H9 (cell line): Measurements from ENCODE around the gene HNF4A. TPM values are rescaled to one million over a fixed set of nuclear protein-coding genes. Genes with fewer than 3 reads are reported as not detected.

Experiments used
- DNase-seq: peaks from one replicate; pipeline ENCODE4 v3.0.0-alpha.2; 2017
- H2AFZ ChIP-seq: one replicate; pipeline ENCODE4 v1.6.1; 2013; ENCODE audit warnings: mild to moderate bottlenecking, low read length, control low read depth, moderate library complexity
- H2AK5ac ChIP-seq: 2 replicates; pipeline ENCODE4 v1.6.1; 2013; ENCODE audit warnings: low read length, control low read depth, mixed read lengths; ENCODE audit not compliant: insufficient read length
- H2BK120ac ChIP-seq: one replicate; pipeline ENCODE4 v1.6.1; 2013; ENCODE audit warnings: low read depth, mild to moderate bottlenecking, low read length, control low read depth, inconsistent platforms; ENCODE audit not compliant: poor library complexity, severe bottlenecking
- H2BK12ac ChIP-seq: 2 replicates; pipeline ENCODE4 v1.6.1; 2013; ENCODE audit warnings: low read length, control low read depth, mixed read lengths, low read depth; ENCODE audit not compliant: insufficient read length
- H2BK15ac ChIP-seq: 2 replicates; pipeline ENCODE4 v1.6.1; 2013; ENCODE audit warnings: low read depth, low read length, control low read depth
- H2BK20ac ChIP-seq: one replicate; pipeline ENCODE4 v1.6.1; 2013; ENCODE audit warnings: low read depth, mild to moderate bottlenecking, low read length, control low read depth, inconsistent platforms; ENCODE audit not compliant: poor library complexity, severe bottlenecking
- H2BK5ac ChIP-seq: 2 replicates; pipeline ENCODE4 v1.6.1; 2013; ENCODE audit warnings: low read length, control low read depth, mixed read lengths; ENCODE audit not compliant: insufficient read length
- H3K14ac ChIP-seq: 2 replicates; pipeline ENCODE4 v1.6.1; 2013; ENCODE audit warnings: low read length, control low read depth; ENCODE audit not compliant: insufficient read depth
- H3K18ac ChIP-seq: 2 replicates; pipeline ENCODE4 v1.6.1; 2013; ENCODE audit warnings: low read depth, mild to moderate bottlenecking, mixed read lengths, low read length, control low read depth; ENCODE audit not compliant: insufficient read length
- H3K23ac ChIP-seq: 2 replicates; pipeline ENCODE4 v1.6.1; 2013; ENCODE audit warnings: low read length, control low read depth, mixed read lengths, low read depth; ENCODE audit not compliant: insufficient read length
- H3K23me2 ChIP-seq: 2 replicates; pipeline ENCODE4 v1.6.1; 2013; ENCODE audit warnings: low read depth, mild to moderate bottlenecking, mixed read lengths, low read length, control low read depth; ENCODE audit not compliant: insufficient read length, poor library complexity, severe bottlenecking
- H3K27ac ChIP-seq: 2 replicates; pipeline ENCODE4 v1.5.1; 2013; ENCODE audit warnings: low read length, control low read depth, mixed read lengths, low read depth; ENCODE audit not compliant: insufficient read length
- H3K27me3 ChIP-seq: 2 replicates; pipeline ENCODE4 v1.6.1; 2013; ENCODE audit warnings: low read length, control low read depth, inconsistent platforms; ENCODE audit not compliant: insufficient read depth
- H3K4ac ChIP-seq: 2 replicates; pipeline ENCODE4 v1.6.1; 2013; ENCODE audit warnings: low read depth, mild to moderate bottlenecking, control low read depth, inconsistent platforms, low read length, moderate library complexity
- H3K4me1 ChIP-seq: 2 replicates; pipeline ENCODE4 v1.6.1; 2013; ENCODE audit warnings: low read length, control low read depth, inconsistent platforms; ENCODE audit not compliant: insufficient read depth
- H3K4me2 ChIP-seq: 2 replicates; pipeline ENCODE4 v1.6.1; 2013; ENCODE audit warnings: low read length, control low read depth, mixed read lengths; ENCODE audit not compliant: insufficient read length, insufficient read depth
- H3K56ac ChIP-seq: 2 replicates; pipeline ENCODE4 v1.6.1; 2013; ENCODE audit warnings: low read depth, mild to moderate bottlenecking, mixed read lengths, low read length, control low read depth; ENCODE audit not compliant: insufficient read length
- H3K79me1 ChIP-seq: 2 replicates; pipeline ENCODE4 v1.6.1; 2013; ENCODE audit warnings: low read depth, mild to moderate bottlenecking, moderate library complexity, low read length, control low read depth, inconsistent platforms; ENCODE audit not compliant: insufficient read depth, poor library complexity, severe bottlenecking
- H3K79me2 ChIP-seq: 2 replicates; pipeline ENCODE4 v1.6.1; 2013; ENCODE audit warnings: low read length, control low read depth, inconsistent platforms; ENCODE audit not compliant: insufficient read depth
- H3K9ac ChIP-seq: 2 replicates; pipeline ENCODE4 v1.6.1; 2013; ENCODE audit warnings: low read length, control low read depth, mixed read lengths; ENCODE audit not compliant: insufficient read length; ENCODE audit errors: extremely low read depth
- H3K9me3 ChIP-seq: one replicate; pipeline ENCODE4 v1.6.1; 2013; ENCODE audit warnings: low read depth, low read length, inconsistent platforms; ENCODE audit not compliant: control insufficient read depth
- H3T11ph ChIP-seq: one replicate; pipeline ENCODE4 v1.6.1; 2013; ENCODE audit warnings: mild to moderate bottlenecking, low read length, control low read depth, inconsistent platforms
- H4K20me1 ChIP-seq: one replicate; pipeline ENCODE4 v1.6.1; 2013; ENCODE audit not compliant: control insufficient read depth, insufficient read length, insufficient read depth
- H4K5ac ChIP-seq: 2 replicates; pipeline ENCODE4 v1.6.1; 2013; ENCODE audit warnings: low read depth, mild to moderate bottlenecking, mixed read lengths, low read length, control low read depth; ENCODE audit not compliant: insufficient read length
- H4K8ac ChIP-seq: replicated peaks from 2 replicates; pipeline ENCODE4 v1.6.1; 2013; ENCODE audit warnings: low read length, control low read depth, mixed read lengths, low read depth; ENCODE audit not compliant: insufficient read length
- H4K91ac ChIP-seq: 2 replicates; pipeline ENCODE4 v1.6.1; 2013; ENCODE audit warnings: low read depth, mild to moderate bottlenecking, moderate library complexity, mixed read lengths, low read length, control low read depth; ENCODE audit not compliant: insufficient read length
- H3K27ac Mint-ChIP-seq, 3 experiments: 2 replicates in 2 of 3; 3 replicates in 1 of 3; pipeline ENCODE4 v1.8.0; 2020 to 2021; ENCODE audit warnings: mixed read lengths in 3 of 3, mild to moderate bottlenecking in 1 of 3, moderate library complexity in 1 of 3
- H3K27me3 Mint-ChIP-seq: 2 replicates; pipeline ENCODE4 v1.8.0; 2021; ENCODE audit warnings: low read depth, mild to moderate bottlenecking, moderate library complexity, mixed read lengths
- H3K36me3 Mint-ChIP-seq, 3 experiments: 2 replicates in 2 of 3; 3 replicates in 1 of 3; pipeline ENCODE4 v1.8.0; 2020 to 2021; ENCODE audit warnings: low read depth in 3 of 3, mixed read lengths in 3 of 3; ENCODE audit not compliant: insufficient read depth in 1 of 3
- H3K4me1 Mint-ChIP-seq, 2 experiments: 2 replicates each; pipeline ENCODE4 v1.8.0; 2020; ENCODE audit warnings: mixed read lengths in 2 of 2
- H3K4me3 Mint-ChIP-seq, 2 experiments: 2 replicates in 1 of 2; 3 replicates in 1 of 2; pipeline ENCODE4 v1.8.0; 2020 to 2021; ENCODE audit warnings: mild to moderate bottlenecking in 2 of 2, mixed read lengths in 2 of 2, moderate library complexity in 1 of 2
- H3K9me3 Mint-ChIP-seq, 2 experiments: 2 replicates in 1 of 2; 3 replicates in 1 of 2; pipeline ENCODE4 v1.8.0; 2020; ENCODE audit warnings: mild to moderate bottlenecking in 2 of 2, mixed read lengths in 2 of 2, moderate library complexity in 1 of 2
- CTCF ChIP-seq: fragments of 200-600 bp; sonication (generic); conservative IDR thresholded peaks from 3 replicates; pipeline ENCODE4 v1.8.0; 2021; ENCODE audit warnings: antibody characterized with exemption, mild to moderate bottlenecking
- WGBS: extraction: QIAGEN DNeasy Blood & Tissue Kit; methylation state at CpG from one replicate; pipeline ENCODE4 v1.1.7; 2013; ENCODE audit warnings: missing lambda C conversion rate, low lambda C conversion rate, mixed read lengths; ENCODE audit not compliant: insufficient read length; ENCODE audit errors: extremely low coverage; 5-methylcytosine and 5-hydroxymethylcytosine counted together
- total RNA-seq: library from RNA; stranded (reverse); gene quantifications from 2 replicates; pipeline ENCODE4 v1.2.1, GENCODE V29; 2021

Gene HNF4A
- total RNA-seq, 1 experiment from 2014 or later, result not detected

- TF ChIP-seq CTCF, result no peak
- H3K79me2 ChIP-seq, result no peaks in the 10 kb centered on the region
- H3T11ph ChIP-seq, result no peak overlapping the region
- H3K18ac ChIP-seq, result no peak overlapping the region
- Mint-ChIP-seq H3K4me1 (peaks cover 12 to 15% of the 10 kb centered on the region in 2 experiments), H3K36me3 (no peaks in the 10 kb centered on the region), H3K27me3 (no peaks in the 10 kb centered on the region), H3K4me3 (no peak overlapping the region), H3K9me3 (no peaks in the 10 kb centered on the region), H3K27ac (no peak overlapping the region)
- no peak overlapping the region for H2BK120ac ChIP-seq
- no peak overlapping the region for H3K56ac ChIP-seq
- H3K9me3 ChIP-seq, result no peaks in the 10 kb centered on the region
- H2BK15ac ChIP-seq, result no peak overlapping the region
- H2BK20ac ChIP-seq, result no peak overlapping the region
- no peak overlapping the region for H4K8ac ChIP-seq
- H3K23ac ChIP-seq, result no peak overlapping the region
- no peaks in the 10 kb centered on the region for H3K4me1 ChIP-seq
- H3K27ac ChIP-seq, result no peak overlapping the region
- WGBS, result no CpG with 5 or more reads among the region's 5 CpGs
- H3K79me1 ChIP-seq, result no peaks in the 10 kb centered on the region
- H2BK5ac ChIP-seq, result no peak overlapping the region
- H2AK5ac ChIP-seq, result no peak overlapping the region
- H3K4ac ChIP-seq, result no peak overlapping the region
- H4K5ac ChIP-seq, result no peak overlapping the region
- H3K27me3 ChIP-seq, result no peaks in the 10 kb centered on the region
- H4K20me1 ChIP-seq, result no peaks in the 10 kb centered on the region
- no peak overlapping the region for H3K9ac ChIP-seq
- DNase-seq, result no peak
- no peak overlapping the region for H3K14ac ChIP-seq
- H3K23me2 ChIP-seq, result no peaks in the 10 kb centered on the region
- H2AFZ ChIP-seq, result no peak overlapping the region
- no peak overlapping the region for H2BK12ac ChIP-seq
- H3K4me2 ChIP-seq, result no peak overlapping the region
- no peak overlapping the region for H4K91ac ChIP-seq
Measured at GRCh38 chr20:44461803-44462174, 106.3 kb downstream of the HNF4A start.
